Epithelial cell of esophagus (primary cell): ENCODE measurements around the gene TTC21A.

ENCODE experiments used
- DNase-seq: peaks from one replicate; pipeline ENCODE4 v3.0.0; 2010; ENCODE audit warnings: low read depth
- H3K4me3 ChIP-seq: 2 replicates; pipeline ENCODE4 v1.5.1; 2011; ENCODE audit warnings: mild to moderate bottlenecking, low read length, control low read depth
- CTCF ChIP-seq: IDR thresholded peaks from 2 replicates; pipeline ENCODE4 v1.5.1; 2011; ENCODE audit warnings: low read depth, mild to moderate bottlenecking, low read length, control low read depth, inconsistent platforms; ENCODE audit not compliant: insufficient read depth; ENCODE audit errors: missing control alignments

The TTC21A gene

GRCh38 chr3:39130026-39130425 lies 22.5 kb downstream of the TTC21A start:
- DNase-seq = no peak
- no peak overlapping the region for H3K4me3 ChIP-seq
- TF ChIP-seq CTCF = no peak

- DNase-seq = no peak
- no peak for TF ChIP-seq CTCF
- H3K4me3 ChIP-seq = no peak overlapping the region
Measured at GRCh38 chr3:39130693-39131265, 23.3 kb downstream of the TTC21A start.

GRCh38 chr3:39132096-39133092 lies 24.9 kb downstream of the TTC21A start:
- no peak overlapping the region for H3K4me3 ChIP-seq
- no peak for TF ChIP-seq CTCF
- DNase-seq = peak; percentile 30

- H3K4me3 ChIP-seq = no peak overlapping the region
- TF ChIP-seq CTCF = no peak
- no peak for DNase-seq
Measured at GRCh38 chr3:39133093-39133490, 25.6 kb downstream of the TTC21A start.

- no peak overlapping the region for H3K4me3 ChIP-seq
- no peak for TF ChIP-seq CTCF
- DNase-seq = no peak
Measured at GRCh38 chr3:39133822-39134221, 26.3 kb downstream of the TTC21A start.

- TF ChIP-seq CTCF = no peak
- no peak overlapping the region for H3K4me3 ChIP-seq
- no peak for DNase-seq
Measured at GRCh38 chr3:39134305-39134704, 26.8 kb downstream of the TTC21A start.
